HEK293 (cell line): ENCODE data around the gene ZNF786.

ENCODE experiments used
- BCL11B ChIP-seq: fragments of 450-650 bp; formaldehyde crosslinking; IDR thresholded peaks from 2 replicates; pipeline ENCODE4 v1.5.1; 2016; ENCODE audit warnings: low read depth, missing biosample characterization, missing genetic modification characterization
- GLIS2 ChIP-seq: fragments of 450-650 bp; formaldehyde crosslinking; IDR thresholded peaks from 2 replicates; pipeline ENCODE4 v1.5.1; 2016; ENCODE audit warnings: missing biosample characterization, missing genetic modification characterization
- HOXD13 ChIP-seq: sonication (generic); formaldehyde crosslinking; IDR thresholded peaks from 2 replicates; pipeline ENCODE4 v1.8.0; 2022; ENCODE audit warnings: missing genetic modification reagents, borderline replicate concordance
- KLF1 ChIP-seq: fragments of 450-650 bp; formaldehyde crosslinking; IDR thresholded peaks from 2 replicates; pipeline ENCODE4 v1.5.1; 2016; ENCODE audit warnings: missing biosample characterization, missing genetic modification characterization
- KLF10 ChIP-seq: fragments of 450-650 bp; IDR thresholded peaks from 2 replicates; pipeline ENCODE4 v1.5.1; 2018; ENCODE audit warnings: missing biosample characterization, mild to moderate bottlenecking, missing genetic modification characterization
- KLF16 ChIP-seq: fragments of 450-650 bp; formaldehyde crosslinking; IDR thresholded peaks from 2 replicates; pipeline ENCODE4 v1.5.1; 2017; ENCODE audit warnings: missing biosample characterization, missing genetic modification characterization
- MZF1 ChIP-seq: fragments of 450-650 bp; formaldehyde crosslinking; IDR thresholded peaks from 2 replicates; pipeline ENCODE4 v1.5.1; 2017; ENCODE audit warnings: missing biosample characterization, missing genetic modification characterization, borderline replicate concordance
- PBX3 ChIP-seq: sonication (generic); formaldehyde crosslinking; IDR thresholded peaks from 2 replicates; pipeline ENCODE4 v1.8.1; 2022; ENCODE audit warnings: mild to moderate bottlenecking, moderate library complexity, missing genetic modification reagents
- SETDB1 ChIP-seq: IDR thresholded peaks from one replicate; pipeline ENCODE4 v1.6.1; 2017; ENCODE audit warnings: mild to moderate bottlenecking, low read length, moderate library complexity, mixed read lengths; ENCODE audit not compliant: insufficient read length
- ZBTB1 ChIP-seq: fragments of 450-650 bp; formaldehyde crosslinking; IDR thresholded peaks from 2 replicates; pipeline ENCODE4 v1.5.1; 2016; ENCODE audit warnings: missing biosample characterization, missing genetic modification characterization
- ZBTB17 ChIP-seq: fragments of 450-650 bp; formaldehyde crosslinking; IDR thresholded peaks from 2 replicates; pipeline ENCODE4 v1.5.1; 2016; ENCODE audit warnings: missing biosample characterization, missing genetic modification characterization
- ZBTB49 ChIP-seq: fragments of 450-650 bp; formaldehyde crosslinking; IDR thresholded peaks from 2 replicates; pipeline ENCODE4 v1.5.1; 2016; ENCODE audit warnings: missing biosample characterization, missing genetic modification characterization, low read depth
- ZEB2 ChIP-seq: fragments of 450-650 bp; formaldehyde crosslinking; IDR thresholded peaks from 2 replicates; pipeline ENCODE4 v1.5.1; 2016; ENCODE audit warnings: missing biosample characterization, missing genetic modification characterization
- ZFHX2 ChIP-seq: fragments of 450-650 bp; formaldehyde crosslinking; conservative IDR thresholded peaks from 2 replicates; pipeline ENCODE4 v1.5.1; 2016; ENCODE audit warnings: missing biosample characterization, missing genetic modification characterization
- ZFP37 ChIP-seq: fragments of 450-650 bp; formaldehyde crosslinking; IDR thresholded peaks from 2 replicates; pipeline ENCODE4 v1.5.1; 2016; ENCODE audit warnings: missing biosample characterization, missing genetic modification characterization
- ZNF174 ChIP-seq: fragments of 450-650 bp; formaldehyde crosslinking; IDR thresholded peaks from 2 replicates; pipeline ENCODE4 v1.5.0; 2017; ENCODE audit warnings: missing biosample characterization, mild to moderate bottlenecking, missing genetic modification characterization
- ZNF19 ChIP-seq: fragments of 450-650 bp; formaldehyde crosslinking; IDR thresholded peaks from 2 replicates; pipeline ENCODE4; 2016; ENCODE audit warnings: missing biosample characterization, missing genetic modification characterization, low read depth
- ZNF202 ChIP-seq: fragments of 450-650 bp; formaldehyde crosslinking; IDR thresholded peaks from 2 replicates; pipeline ENCODE4 v1.5.1; 2016; ENCODE audit warnings: missing biosample characterization, missing genetic modification characterization, borderline replicate concordance
- ZNF274 ChIP-seq, 2 experiments: fragments of 200-500 bp in 1 of 2; fragments of 450-650 bp in 1 of 2; sonication (Bioruptor generic) in 1 of 2; formaldehyde crosslinking in 1 of 2; IDR thresholded peaks; 2 replicates each; pipeline versions ENCODE4 v1.5.1 to v1.6.1; 2014 to 2016; ENCODE audit warnings: borderline replicate concordance in 1 of 2, inconsistent platforms in 1 of 2, low read length in 1 of 2, missing biosample characterization in 1 of 2, missing genetic modification characterization in 1 of 2
- ZNF335 ChIP-seq: fragments of 450-650 bp; formaldehyde crosslinking; conservative IDR thresholded peaks from 2 replicates; pipeline ENCODE4 v1.5.1; 2016; ENCODE audit warnings: missing biosample characterization, missing genetic modification characterization
- ZNF394 ChIP-seq: fragments of 450-650 bp; formaldehyde crosslinking; IDR thresholded peaks from 2 replicates; pipeline ENCODE4 v1.5.1; 2016; ENCODE audit warnings: missing biosample characterization, missing genetic modification characterization, mild to moderate bottlenecking, moderate library complexity, borderline replicate concordance
- ZNF423 ChIP-seq: fragments of 450-650 bp; formaldehyde crosslinking; IDR thresholded peaks from 2 replicates; pipeline ENCODE4 v1.5.1; 2016; ENCODE audit warnings: missing biosample characterization, missing genetic modification characterization
- ZNF449 ChIP-seq: fragments of 450-650 bp; formaldehyde crosslinking; IDR thresholded peaks from 2 replicates; pipeline ENCODE4 v1.5.1; 2017; ENCODE audit warnings: missing biosample characterization, mild to moderate bottlenecking, missing genetic modification characterization, moderate library complexity
- ZNF473 ChIP-seq: fragments of 450-650 bp; formaldehyde crosslinking; IDR thresholded peaks from 2 replicates; pipeline ENCODE4 v1.5.1; 2017; ENCODE audit warnings: missing biosample characterization, missing genetic modification characterization
- ZNF48 ChIP-seq: fragments of 450-650 bp; formaldehyde crosslinking; IDR thresholded peaks from 2 replicates; pipeline ENCODE4 v1.5.1; 2016; ENCODE audit warnings: missing biosample characterization, missing genetic modification characterization
- ZNF548 ChIP-seq: fragments of 450-650 bp; formaldehyde crosslinking; IDR thresholded peaks from 2 replicates; pipeline ENCODE4 v1.5.1; 2016; ENCODE audit warnings: missing biosample characterization, missing genetic modification characterization
- ZNF558 ChIP-seq: fragments of 450-650 bp; formaldehyde crosslinking; IDR thresholded peaks from 2 replicates; pipeline ENCODE4 v1.5.1; 2016; ENCODE audit warnings: missing biosample characterization, missing genetic modification characterization
- ZNF561 ChIP-seq: fragments of 450-650 bp; IDR thresholded peaks from 2 replicates; pipeline ENCODE4 v1.5.1; 2018; ENCODE audit warnings: missing biosample characterization, missing genetic modification characterization, borderline replicate concordance
- ZNF660 ChIP-seq: fragments of 450-650 bp; IDR thresholded peaks from 2 replicates; pipeline ENCODE4 v1.5.1; 2018; ENCODE audit warnings: missing biosample characterization, mild to moderate bottlenecking, missing genetic modification characterization
- ZNF692 ChIP-seq: fragments of 450-650 bp; formaldehyde crosslinking; IDR thresholded peaks from 2 replicates; pipeline ENCODE4 v1.5.1; 2016; ENCODE audit warnings: missing biosample characterization, missing genetic modification characterization
- ZNF76 ChIP-seq: fragments of 450-650 bp; formaldehyde crosslinking; IDR thresholded peaks from 2 replicates; pipeline ENCODE4; 2016; ENCODE audit warnings: low read depth, missing biosample characterization, missing genetic modification characterization, borderline replicate concordance
- ZNF830 ChIP-seq: fragments of 450-650 bp; IDR thresholded peaks from 2 replicates; pipeline ENCODE4 v1.5.0; 2018; ENCODE audit warnings: missing biosample characterization, missing genetic modification characterization, low read depth, mild to moderate bottlenecking, moderate library complexity

ZNF786 gene

GRCh38 chr7:149090397-149091195 lies at the start of gene ZNF786 (continued):
- TF ChIP-seq ZNF394 (tag by site-specific recombination) (peak; percentile 7; the same call in 1 of the 2 replicates), ZNF561 (tag by site-specific recombination) (peak; percentile 81), ZBTB1 (tag by site-specific recombination) (0 out of 2 replicates have a peak, but pooled peaks have one; percentile 33), ZFP37 (peak; percentile 75), ZNF449 (tag by site-specific recombination) (peak; percentile 79; the same call in 1 of the 2 replicates), ZNF48 (no peak), ZNF830 (tag by site-specific recombination) (no peak), ZNF19 (tag by site-specific recombination) (no peak), GLIS2 (peak; percentile 98), ZBTB17 (tag by site-specific recombination) (0 out of 2 replicates have a peak, but pooled peaks have one; percentile 50), KLF10 (tag by site-specific recombination) (peak; percentile 45), ZNF174 (tag by site-specific recombination) (no peak), ZBTB49 (no peak), ZEB2 (tag by site-specific recombination) (peak; percentile 85), KLF1 (tag by site-specific recombination) (peak; percentile 52; the same call in 1 of the 2 replicates), SETDB1 (no peak), ZNF202 (no peak), ZNF692 (tag by site-specific recombination) (peak; percentile 83), ZNF473 (no peak), ZNF274 (IDR thresholded peaks at IDR 0.05; ENCODE audit: low read length) (no peak), ZNF274 (tag by site-specific recombination; IDR thresholded peaks at IDR 0.05; ENCODE audit: borderline replicate concordance) (no peak), BCL11B (tag by site-specific recombination) (no peak; the same call in 1 of the 2 replicates), KLF16 (peak; percentile 56; the same call in 1 of the 2 replicates), ZNF335 (peak; percentile 99), ZNF660 (tag by site-specific recombination) (peak; percentile 76), HOXD13 (CRISPR knock-in tag) (no peak), ZNF548 (tag by site-specific recombination) (no peak), ZNF423 (peak; percentile 63), ZNF76 (tag by site-specific recombination) (peak; percentile 94), ZFHX2 (tag by site-specific recombination) (peak; percentile 82), PBX3 (no peak), ZNF558 (no peak), MZF1 (no peak)
